ENCODE results near the gene AQP2.

Gene AQP2

DNA sequence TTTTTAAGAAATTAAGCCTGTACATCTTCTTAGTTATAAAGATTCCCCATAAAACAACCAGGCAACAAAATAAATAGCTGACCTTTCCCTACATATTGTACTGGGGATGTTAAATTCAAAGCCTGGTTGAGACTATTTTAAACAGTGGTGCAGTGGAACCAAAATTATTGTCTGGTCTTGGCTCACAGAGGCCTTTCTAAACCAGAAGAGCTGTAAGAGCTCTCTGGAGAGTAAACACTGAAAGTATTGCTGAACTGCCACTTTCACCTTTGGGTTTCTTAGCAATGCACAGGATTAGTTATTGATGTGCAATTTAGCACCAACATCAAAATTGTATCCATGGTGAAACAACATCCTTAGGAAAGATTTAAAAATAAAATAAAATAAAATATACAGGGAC lies 54.2 kb downstream of the AQP2 start:
- no peak for DNase-seq

DNA sequence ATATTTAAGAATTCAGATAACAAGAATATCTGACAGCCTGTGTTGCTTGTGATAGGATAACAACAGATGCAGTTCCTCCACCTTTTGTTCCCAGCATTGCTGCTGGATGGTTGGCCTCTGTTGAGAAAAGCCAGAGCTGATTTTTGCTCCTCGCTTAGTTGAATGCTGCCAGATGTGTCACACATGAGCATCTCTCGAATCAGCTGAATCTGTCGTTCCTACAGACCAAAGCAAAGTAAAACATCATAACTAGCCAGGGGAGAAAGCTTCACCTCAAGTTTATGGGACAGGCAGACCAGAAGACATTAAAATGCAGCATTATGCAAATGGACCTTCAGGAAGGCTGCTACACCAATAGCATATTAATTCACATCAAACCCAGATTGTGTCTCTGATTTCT lies 54.6 kb downstream of the AQP2 start:
- DNase-seq = peak; percentile 64

DNA sequence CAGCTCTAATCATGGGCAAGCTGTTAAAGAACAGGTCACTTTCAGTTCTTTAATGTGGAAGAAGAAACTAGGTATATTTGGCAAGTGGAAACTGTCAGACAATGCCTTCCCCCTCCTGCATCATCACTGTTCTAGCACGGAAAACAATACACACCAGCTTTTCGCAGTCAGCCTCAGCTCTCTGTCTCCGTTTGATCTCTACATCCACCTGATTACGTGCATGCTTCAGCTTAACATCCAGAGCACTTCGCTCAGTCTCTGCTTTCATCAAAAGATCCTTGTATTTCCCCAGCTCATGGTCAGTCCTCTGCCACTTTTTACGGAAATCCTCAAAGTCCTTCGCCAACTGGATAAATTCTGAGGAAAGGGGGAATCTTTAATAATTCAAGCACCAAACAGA lies 55.7 kb downstream of the AQP2 start:
- peak; percentile 76 for DNase-seq

DNA sequence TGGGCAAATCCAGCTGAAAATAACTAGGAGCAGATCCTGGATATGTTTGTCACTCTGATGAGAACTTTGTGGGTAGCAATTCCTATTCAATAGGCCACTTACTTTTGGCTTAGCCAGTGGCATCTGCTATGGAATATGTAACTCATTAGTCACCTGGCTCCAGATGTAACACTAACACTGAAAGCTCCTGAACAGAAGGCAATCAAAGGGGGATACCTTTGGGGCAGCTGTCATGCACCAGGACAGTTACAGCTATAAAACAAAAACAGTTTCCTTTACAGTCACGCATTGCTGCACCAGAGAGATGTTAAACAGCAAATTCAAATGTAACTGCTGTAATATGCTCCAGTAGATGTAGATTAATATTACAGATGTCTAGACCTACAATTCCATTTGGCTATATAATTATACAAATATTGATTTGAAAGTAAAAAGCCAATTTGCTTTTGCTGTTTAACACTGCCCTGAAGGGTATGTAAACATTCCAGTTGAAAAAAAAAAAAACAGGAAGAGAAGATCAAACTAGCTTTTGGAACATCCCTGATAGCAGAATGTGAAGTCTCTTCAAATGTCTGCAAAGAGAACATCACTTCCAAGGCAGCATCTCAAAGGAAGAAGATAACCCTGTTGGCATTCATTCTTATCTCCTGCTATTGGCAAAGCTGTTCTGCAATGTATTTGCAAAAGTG lies 56.4 kb downstream of the AQP2 start:
- DNase-seq = peak; percentile 54

All from midbrain (tissue), 1 donor.